HG03108 (cell line): ENCODE measurements around the gene OCA2.
"Not testable (repeated sequence)": the region's sequence is repeated elsewhere in the genome, so short reads cannot be mapped to it uniquely, and the experiment has no call there.

ENCODE experiments used
- ATAC-seq: cut with Tn5 transposase; IDR thresholded peaks from one replicate; pipeline ENCODE4 v1.9.1; 2021; ENCODE audit warnings: moderate library complexity; ENCODE audit not compliant: unreplicated experiment

Gene OCA2

GRCh38 chr15:27746401-27746955, 352.6 kb downstream of the OCA2 start:
- no peak for ATAC-seq

GRCh38 chr15:27744641-27745040, 354.5 kb downstream of the OCA2 start:
- ATAC-seq = no peak

- ATAC-seq = no peak
Observed at GRCh38 chr15:27743638-27744037, 355.5 kb downstream of the OCA2 start.

GRCh38 chr15:27742751-27743477, 356.2 kb downstream of the OCA2 start:
- ATAC-seq = no peak

- ATAC-seq = no peak
Observed at GRCh38 chr15:27741226-27741860, 357.8 kb downstream of the OCA2 start.

GRCh38 chr15:27734785-27735495, 364.2 kb downstream of the OCA2 start:
- ATAC-seq = no peak

GRCh38 chr15:27731776-27732175, 367.3 kb downstream of the OCA2 start:
- no peak for ATAC-seq

GRCh38 chr15:27730868-27731267, 368.2 kb downstream of the OCA2 start:
- ATAC-seq = no peak

GRCh38 chr15:27725731-27726130, 373.4 kb downstream of the OCA2 start:
- no peak for ATAC-seq

GRCh38 chr15:27723821-27724220, 375.3 kb downstream of the OCA2 start:
- ATAC-seq = no peak

- ATAC-seq = no peak
Observed at GRCh38 chr15:27722102-27722501, 377.0 kb downstream of the OCA2 start.

GRCh38 chr15:27714675-27715074, 384.4 kb downstream of the OCA2 start:
- no peak for ATAC-seq

GRCh38 chr15:27713850-27714249, 385.3 kb downstream of the OCA2 start:
- ATAC-seq = not testable (repeated sequence)

- ATAC-seq = no peak
Observed at GRCh38 chr15:27707257-27707656, 391.9 kb downstream of the OCA2 start.

- no peak for ATAC-seq
Observed at GRCh38 chr15:27706300-27706699, 392.8 kb downstream of the OCA2 start.

- no peak for ATAC-seq
Observed at GRCh38 chr15:27705056-27705455, 394.1 kb downstream of the OCA2 start.
